DMS114 treated with DMSO at 0.1 percent for 48 hours (cell line): ENCODE results near the gene ZSWIM3.
"Not testable (repeated sequence)": the region's sequence is repeated elsewhere in the genome, so short reads cannot be mapped to it uniquely, and the experiment has no call there.

Source experiments
- DNase-seq: peaks from one replicate; lab custom pipeline; 2025; ENCODE audit not compliant: unreplicated experiment; lab: John Stamatoyannopoulos, UW

The ZSWIM3 gene

DNA sequence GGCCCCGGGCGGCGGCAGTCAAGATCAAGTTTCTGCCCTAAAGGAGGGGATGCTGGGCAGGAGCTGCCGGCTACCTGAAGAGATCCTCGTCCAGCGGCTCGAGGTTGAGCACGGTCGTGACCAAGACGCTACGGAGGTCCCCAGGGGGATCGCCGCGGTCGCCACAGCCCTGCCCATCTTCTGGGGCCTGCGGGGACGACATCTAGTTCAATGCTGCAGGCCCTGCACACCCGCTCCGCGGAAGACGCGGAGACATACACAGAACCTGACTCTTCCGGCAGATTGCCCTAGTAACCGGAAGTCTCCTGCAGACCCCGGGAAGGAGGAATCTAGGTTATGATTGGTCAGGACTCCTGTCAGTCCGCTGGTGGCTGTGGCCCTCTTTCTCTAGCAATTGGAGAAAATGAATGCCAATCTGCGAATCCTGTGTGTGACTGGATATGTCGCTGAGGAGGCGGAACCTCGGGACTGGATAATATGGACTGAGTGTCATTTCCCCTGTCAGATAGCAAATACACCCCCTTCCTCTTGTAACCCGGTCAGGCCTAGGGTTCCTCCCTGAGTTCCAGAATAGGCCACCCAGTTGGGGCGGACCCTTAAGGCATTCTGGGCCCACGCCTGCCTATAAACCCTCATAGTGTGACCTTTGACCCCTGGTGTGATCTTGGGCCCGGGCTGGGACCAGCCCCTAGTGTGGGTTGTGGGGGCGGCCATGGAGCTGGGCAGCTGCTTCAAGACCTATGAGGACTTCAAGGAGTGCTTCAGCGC lies at the start of gene ZSWIM3, which contains the start of gene ACOT8:
ZSWIM3 (plus strand) TSS at position 501 of the 768 bp plus-strand sequence; CDS start at position 713, 212 bp downstream.
ACOT8 (minus strand) TSS at position 279 of the 768 bp plus-strand sequence; CDS start at position 202, 77 bp downstream.
- peak; percentile 98 for DNase-seq

DNA sequence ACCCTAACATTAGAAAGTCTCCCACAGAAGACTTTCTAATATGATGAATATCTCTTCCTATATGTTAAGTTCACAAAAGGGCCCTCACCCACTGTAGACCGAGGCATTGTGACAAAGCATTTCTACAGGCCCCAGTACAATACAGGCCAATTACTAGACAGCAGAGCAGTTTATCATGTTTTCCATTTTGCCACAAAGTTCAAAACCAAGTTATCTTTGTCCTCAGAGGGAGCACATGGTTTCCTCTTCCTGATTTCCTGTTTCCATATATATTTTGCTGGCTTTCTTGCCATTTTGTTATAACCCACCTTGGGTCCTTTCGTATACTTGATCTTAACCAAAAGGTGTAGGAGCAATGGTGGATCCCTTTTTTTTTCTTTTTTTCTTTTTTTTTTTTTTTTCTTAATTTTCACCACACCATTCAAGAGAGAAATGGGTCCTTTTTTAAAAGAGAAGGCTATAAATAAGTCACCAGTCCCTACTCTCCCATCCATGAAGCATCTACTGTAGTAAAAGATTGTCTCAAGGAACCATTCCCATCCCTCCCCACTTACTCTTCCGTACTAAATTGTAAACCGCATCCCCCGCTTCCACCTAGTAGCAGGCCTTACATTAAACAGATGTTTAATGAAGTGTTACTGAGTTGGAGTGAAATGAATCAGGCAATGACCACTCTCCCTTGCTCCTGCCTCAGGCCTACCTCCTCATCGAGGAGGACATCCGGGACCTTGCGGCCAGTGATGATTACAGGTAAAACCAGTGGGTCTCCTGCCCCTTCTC lies 47.0 kb upstream of the ZSWIM3 start:
- no peak for DNase-seq

DNA sequence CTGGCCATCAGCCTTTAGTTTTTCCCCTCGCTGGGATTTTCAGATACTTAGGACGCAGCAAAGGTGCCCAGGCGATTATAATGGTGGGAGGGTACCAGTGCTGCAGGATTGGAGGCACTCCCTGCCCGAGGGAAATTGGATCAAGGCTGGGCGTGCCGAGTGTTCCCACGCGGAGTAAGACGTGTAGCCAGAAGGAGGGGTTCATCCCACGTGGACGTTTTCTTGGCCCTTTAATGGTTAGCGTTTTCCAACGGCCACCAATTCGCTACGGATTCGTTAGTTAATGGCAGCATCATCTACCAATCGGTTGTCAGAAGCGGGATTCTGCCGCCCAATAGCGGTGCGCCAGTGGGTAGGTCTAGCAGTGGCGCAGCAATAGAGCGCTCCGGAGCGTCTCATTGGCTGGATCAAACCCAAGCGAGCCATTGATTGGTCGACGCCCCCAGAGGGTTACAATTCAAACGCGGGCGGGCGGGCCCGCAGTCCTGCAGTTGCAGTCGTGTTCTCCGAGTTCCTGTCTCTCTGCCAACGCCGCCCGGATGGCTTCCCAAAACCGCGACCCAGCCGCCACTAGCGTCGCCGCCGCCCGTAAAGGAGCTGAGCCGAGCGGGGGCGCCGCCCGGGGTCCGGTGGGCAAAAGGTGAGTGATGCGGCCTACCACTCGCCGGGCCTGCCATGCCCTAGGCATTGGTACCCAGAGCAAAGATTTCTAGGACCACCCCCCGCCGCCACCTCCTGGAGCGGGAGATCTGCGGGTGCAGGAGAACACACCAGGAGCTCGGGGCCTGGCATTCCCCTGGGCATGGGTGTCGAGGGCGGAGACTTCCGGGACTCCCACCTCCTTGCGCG lies 45.0 kb upstream of the ZSWIM3 start, which contains the start of gene UBE2C:
UBE2C (plus strand) TSS at position 488 of the 849 bp plus-strand sequence; CDS start at position 540, 52 bp downstream.
- DNase-seq: peak; percentile 88

DNA sequence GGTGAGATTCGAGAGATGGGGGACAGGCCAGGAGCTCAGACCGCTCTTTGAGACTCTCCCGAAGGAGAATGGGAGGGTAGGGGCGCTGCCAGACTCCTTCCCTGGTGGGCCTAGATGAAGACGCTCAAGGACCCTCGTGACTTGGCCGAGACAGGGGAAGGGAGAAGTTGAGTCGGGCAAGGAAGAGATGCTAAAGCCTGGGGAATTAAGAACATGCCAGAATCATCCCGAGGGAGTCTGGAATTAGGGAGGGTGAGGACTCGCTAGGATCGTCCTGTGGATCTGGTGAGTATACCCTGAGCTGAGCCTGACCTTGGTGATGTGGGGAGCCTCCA lies 44.4 kb upstream of the ZSWIM3 start:
- DNase-seq: no peak

GRCh38 chr20:45813489-45813888 lies 43.9 kb upstream of the ZSWIM3 start:
- DNase-seq: no peak

- no peak for DNase-seq
These were observed 43.1 kb upstream of the ZSWIM3 start for GRCh38 chr20:45814314-45814713.

GRCh38 chr20:45816951-45817350 lies 40.5 kb upstream of the ZSWIM3 start:
- DNase-seq: no peak

DNA sequence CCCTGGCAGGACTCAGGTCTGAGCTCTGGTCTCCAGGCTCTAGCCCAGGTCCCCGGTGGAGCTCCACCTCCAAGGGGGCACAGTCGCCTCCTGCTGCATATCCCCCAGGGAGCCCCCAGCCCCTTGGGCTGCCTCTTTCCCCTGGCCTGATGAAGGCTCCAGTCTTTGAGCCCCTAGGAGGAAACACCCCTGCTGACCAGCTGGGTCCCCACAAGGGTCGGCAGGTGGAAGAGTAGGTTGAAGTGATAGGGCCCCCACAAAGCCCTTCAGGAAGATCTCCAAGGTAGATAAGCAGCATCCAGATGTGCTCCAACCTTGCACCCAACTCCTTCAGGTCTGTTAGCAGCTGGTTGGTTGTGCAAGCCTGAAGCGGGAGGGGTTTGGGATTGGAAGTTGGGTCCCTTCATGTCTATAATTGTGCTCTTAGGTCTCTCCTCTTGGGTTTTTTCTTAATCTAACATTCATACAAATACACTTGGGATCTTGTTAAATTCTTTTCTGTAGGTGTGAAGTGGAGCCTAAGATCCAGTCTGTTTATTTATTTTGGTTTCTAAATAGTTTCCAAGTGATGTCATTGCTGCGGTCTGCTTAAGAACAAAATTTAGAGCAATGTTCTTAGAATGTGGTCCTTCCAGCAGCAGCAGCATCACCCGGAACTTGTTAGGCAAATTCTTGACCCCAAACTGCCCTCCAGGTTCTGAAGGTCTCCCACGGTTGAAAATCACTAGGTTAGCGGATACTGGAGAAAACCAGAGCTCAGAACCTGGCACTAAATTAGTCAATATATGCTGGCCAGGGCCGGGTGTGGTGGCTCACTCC lies 39.8 kb upstream of the ZSWIM3 start:
- no peak for DNase-seq

GRCh38 chr20:45818239-45818638 lies 39.2 kb upstream of the ZSWIM3 start:
- no peak for DNase-seq

DNA sequence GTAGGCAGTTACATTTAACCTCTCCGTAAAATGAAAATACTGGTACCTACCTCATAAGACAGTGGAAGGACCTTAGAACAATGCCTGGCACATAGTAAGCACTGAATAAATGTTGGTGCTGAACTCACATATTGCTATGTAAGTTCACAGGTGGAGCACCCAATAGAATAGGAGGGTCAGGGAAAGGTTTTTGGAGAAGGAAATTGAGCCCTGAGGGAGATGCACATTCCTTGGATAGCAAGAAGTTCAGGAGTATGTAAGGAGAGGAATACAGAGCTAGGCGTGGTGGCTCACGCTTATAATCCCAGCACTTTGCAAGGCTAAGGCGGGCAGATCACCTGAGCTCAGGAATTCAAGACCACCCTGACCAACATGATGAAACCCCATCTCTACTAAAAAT lies 37.9 kb upstream of the ZSWIM3 start:
- no peak for DNase-seq

GRCh38 chr20:45821947-45822346 lies 35.5 kb upstream of the ZSWIM3 start:
- DNase-seq: no peak

GRCh38 chr20:45822857-45823256 lies 34.6 kb upstream of the ZSWIM3 start:
- no peak for DNase-seq

DNA sequence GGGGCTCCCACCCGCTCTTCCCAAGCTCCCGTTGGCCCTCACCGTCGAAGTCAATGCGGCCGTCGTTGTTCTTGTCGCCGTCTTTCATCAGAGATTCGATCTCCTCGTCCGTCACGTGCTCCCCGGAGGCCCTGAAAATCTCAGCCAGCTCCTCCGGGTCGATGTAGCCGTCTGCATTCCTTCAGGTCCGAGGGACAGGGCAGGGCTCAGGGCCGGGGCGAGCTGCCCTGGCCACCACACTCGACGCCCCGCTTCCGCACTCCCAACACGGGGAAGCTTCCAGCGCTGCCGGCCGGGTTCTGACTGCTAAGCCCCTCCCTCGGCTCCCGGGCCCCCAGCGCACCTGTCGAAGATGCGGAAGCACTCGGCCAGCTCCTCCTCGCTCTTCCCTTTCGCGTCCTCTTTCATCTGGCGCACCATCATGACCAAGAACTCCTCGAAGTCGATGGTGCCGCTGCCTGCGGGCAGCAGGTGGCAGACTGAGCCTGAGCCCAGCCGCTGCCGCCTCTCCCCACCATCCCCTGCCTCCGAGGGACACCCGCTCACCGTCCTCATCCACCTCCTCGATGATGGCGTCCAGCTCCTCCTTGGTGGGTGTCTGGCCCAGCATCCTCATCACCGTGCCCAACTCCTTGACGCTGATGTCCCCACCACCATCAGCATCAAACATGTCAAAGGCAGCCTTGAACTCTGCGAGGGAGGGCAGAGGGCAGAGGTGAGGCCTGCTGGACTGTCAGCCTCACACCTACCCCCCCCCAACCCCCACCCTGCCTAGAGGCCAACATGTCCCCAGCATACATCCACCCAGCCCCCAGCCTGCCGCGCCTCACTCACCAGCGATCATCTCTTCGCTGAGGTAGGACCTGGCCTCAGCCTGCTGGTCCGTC lies 33.2 kb upstream of the ZSWIM3 start:
- no peak for DNase-seq

- DNase-seq: no peak
These were observed 30.9 kb upstream of the ZSWIM3 start for GRCh38 chr20:45826381-45827019.

DNA sequence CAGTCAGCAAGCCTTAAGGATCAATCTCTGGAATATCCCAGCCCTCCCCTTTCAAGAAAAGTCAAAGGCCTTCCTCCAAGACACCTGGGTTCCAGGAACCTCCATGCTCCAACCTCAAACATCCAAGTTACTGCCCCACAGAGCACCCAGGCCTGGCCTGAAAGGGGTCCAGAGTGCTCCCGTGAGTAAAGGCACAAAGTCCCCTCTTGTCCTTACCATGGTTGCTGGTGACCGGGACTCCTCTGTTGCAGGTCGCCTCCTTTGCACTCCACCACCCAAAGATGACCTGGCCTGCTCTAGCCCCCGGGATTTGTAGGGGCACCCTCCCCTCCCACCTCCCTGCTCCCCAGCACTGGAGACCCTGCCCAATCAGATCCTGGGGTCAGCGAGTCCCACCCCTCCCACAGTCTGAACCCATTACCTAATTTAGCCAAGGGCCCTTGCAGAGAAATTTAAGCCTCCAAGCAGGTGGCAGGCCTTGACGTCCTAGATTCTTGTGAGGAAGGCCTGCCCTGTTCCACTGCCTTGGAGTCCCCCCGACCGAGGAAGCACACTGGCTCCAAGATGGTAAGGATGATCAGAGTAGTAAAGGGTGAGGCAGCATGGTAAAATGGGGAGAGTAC lies 30.3 kb upstream of the ZSWIM3 start, which contains the start of gene TNNC2:
TNNC2 (minus strand) TSS at position 283 of the 623 bp plus-strand sequence; CDS start at position 219, 64 bp downstream.
- no peak for DNase-seq

GRCh38 chr20:45827712-45828111 lies 29.7 kb upstream of the ZSWIM3 start:
- DNase-seq: no peak

DNA sequence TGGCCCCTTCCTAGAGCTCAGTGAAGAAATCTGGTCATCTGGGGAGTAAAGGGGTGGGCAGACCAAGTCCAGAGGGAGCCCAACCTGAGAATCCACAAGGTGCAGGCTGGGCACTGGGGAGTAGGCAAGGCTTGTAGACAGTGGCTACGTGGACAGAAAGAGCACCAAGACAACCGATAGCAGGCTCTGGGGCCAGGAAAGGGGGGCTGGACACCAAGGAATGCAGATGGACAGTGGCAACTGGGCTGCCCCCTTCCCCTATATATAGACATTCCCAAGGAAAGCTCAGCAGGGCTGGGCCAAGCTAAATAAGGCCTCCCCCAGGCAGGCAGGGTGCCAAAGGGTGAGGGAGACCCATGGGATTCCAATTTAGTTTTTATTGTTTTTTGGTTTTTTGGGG lies 28.8 kb upstream of the ZSWIM3 start:
- no peak for DNase-seq

DNA sequence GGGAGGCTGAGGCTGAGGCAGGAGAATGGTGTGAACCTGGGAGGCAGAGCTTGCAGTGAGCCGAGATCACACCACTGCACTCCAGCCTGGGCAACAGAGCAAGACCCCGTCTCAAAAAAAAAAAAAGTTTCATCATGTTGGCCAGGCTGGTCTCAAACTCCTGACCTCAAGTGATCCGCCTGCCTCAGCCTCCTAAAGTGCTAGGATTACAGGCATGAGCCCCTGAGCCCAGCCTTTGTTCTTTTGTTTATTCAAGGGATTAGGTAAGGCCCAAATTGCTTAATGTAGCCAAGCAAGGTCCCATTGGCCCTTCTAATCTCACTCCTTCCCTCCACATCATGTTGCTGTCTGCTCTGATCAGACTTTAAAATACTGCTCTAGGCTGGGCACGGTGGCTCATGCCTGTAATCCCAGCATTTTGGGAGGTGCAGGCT lies 27.7 kb upstream of the ZSWIM3 start:
- not testable (repeated sequence) for DNase-seq
